A549 (cell line): Measurements from ENCODE around the gene FAS. TPM values are rescaled to one million over a fixed set of nuclear protein-coding genes. Genes with fewer than 3 reads are reported as not detected.

Source experiments
- ATAC-seq, 2 experiments: fragments of 200-7000 bp in 1 of 2; fragments of >200 bp in 1 of 2; cut with Nextera tagmentation in 1 of 2; cut with Tn5 transposase in 1 of 2; 3 replicates each; pipeline versions ENCODE4 v1.8.0 to v1.9.1; 2018 to 2020; ENCODE audit warnings: mild to moderate bottlenecking in 1 of 2, moderate library complexity in 1 of 2
- CTCF ChIA-PET: fragments of 300-600 bp; sonication (Branson Sonifier 250); formaldehyde crosslinking; extraction: SDS; loops from one replicate; lab custom pipeline; 2021; ENCODE audit warnings: antibody characterized with exemption, inconsistent platforms; lab: Yijun Ruan, JAX
- POLR2A ChIA-PET: fragments of 350-600 bp; formaldehyde crosslinking; extraction: SDS; loops from one replicate; lab custom pipeline; 2021; ENCODE audit warnings: antibody characterized with exemption, inconsistent platforms; lab: Yijun Ruan, JAX
- DNase-seq, 2 experiments: peaks; one replicate each; pipeline versions ENCODE4 v3.0.0 to v3.0.0-alpha.2; 2011 to 2016; ENCODE audit warnings: low read depth in 1 of 2, low spot score in 1 of 2
- FAIRE-seq: peaks from 2 replicates; lab custom pipeline; 2011; peaks lifted over from hg19 to GRCh38; lab: Jason Lieb, UNC
- H3K27ac ChIP-seq, 2 experiments: fragments of >200 bp; sonication (Bioruptor Twin); formaldehyde crosslinking; 3 replicates each; pipeline ENCODE4 v1.5.1; 2016 to 2017
- H3K4me1 ChIP-seq: fragments of >200 bp; sonication (Bioruptor Twin); formaldehyde crosslinking; 3 replicates; pipeline ENCODE4 v1.6.1; 2016
- H3K4me2 ChIP-seq: fragments of >200 bp; sonication (Bioruptor Twin); formaldehyde crosslinking; 3 replicates; pipeline ENCODE4 v1.6.1; 2016
- H3K4me3 ChIP-seq: fragments of >200 bp; sonication (Bioruptor Twin); formaldehyde crosslinking; 3 replicates; pipeline ENCODE4 v1.5.1; 2016
- H3K9me3 ChIP-seq: fragments of >200 bp; sonication (Bioruptor Twin); formaldehyde crosslinking; 3 replicates; pipeline ENCODE4 v1.6.1; 2016
- BHLHE40 ChIP-seq: IDR thresholded peaks from 2 replicates; pipeline ENCODE4 v1.6.1; 2012; ENCODE audit warnings: low read depth, low read length, inconsistent platforms
- CBX2 ChIP-seq: fragments of 200-600 bp; sonication (generic); IDR thresholded peaks from 2 replicates; pipeline ENCODE4 v1.6.1; 2016; ENCODE audit warnings: low read depth, mild to moderate bottlenecking, borderline replicate concordance
- CBX8 ChIP-seq: fragments of 200-600 bp; sonication (generic); IDR thresholded peaks from 2 replicates; pipeline ENCODE4 v1.6.1; 2016
- CHD4 ChIP-seq: fragments of 200-600 bp; sonication (generic); IDR thresholded peaks from 2 replicates; pipeline ENCODE4 v1.6.1; 2016; ENCODE audit warnings: antibody characterized with exemption, mild to moderate bottlenecking, borderline replicate concordance
- E2F6 ChIP-seq: IDR thresholded peaks from 2 replicates; pipeline ENCODE4 v1.6.1; 2012; ENCODE audit warnings: low read depth, borderline replicate concordance
- EHF ChIP-seq: fragments of 250-450 bp; sonication (Bioruptor Pico); IDR thresholded peaks from 2 replicates; pipeline ENCODE4 v1.5.0; 2020; ENCODE audit warnings: mild to moderate bottlenecking
- EHMT2 ChIP-seq: fragments of 200-600 bp; sonication (generic); IDR thresholded peaks from 2 replicates; pipeline ENCODE4 v1.6.1; 2016; ENCODE audit warnings: antibody characterized with exemption, low read depth, mild to moderate bottlenecking, moderate library complexity
- EP300 ChIP-seq, 2 experiments: fragments of >200 bp; sonication (Bioruptor Twin); formaldehyde crosslinking; IDR thresholded peaks; 2 replicates in 1 of 2; 3 replicates in 1 of 2; pipeline ENCODE4 v1.6.1; 2016 to 2017
- ESRRA ChIP-seq: fragments of 150-350 bp; IDR thresholded peaks from 2 replicates; pipeline ENCODE4 v1.6.1; 2014; ENCODE audit warnings: mild to moderate bottlenecking, low read length, borderline replicate concordance
- FOSL2 ChIP-seq, 2 experiments: fragments of 450-650 bp in 1 of 2; fragments of >200 bp in 1 of 2; sonication (Bioruptor Twin) in 1 of 2; formaldehyde crosslinking; IDR thresholded peaks; 2 replicates each; pipeline versions ENCODE4 v1.5.0 to v1.6.1; 2016 to 2020; ENCODE audit warnings: mild to moderate bottlenecking in 1 of 2, moderate library complexity in 1 of 2
- FOXS1 ChIP-seq: fragments of 250-450 bp; sonication (Bioruptor Pico); IDR thresholded peaks from 2 replicates; pipeline ENCODE4 v1.5.0; 2020; ENCODE audit warnings: mild to moderate bottlenecking, moderate library complexity
- HEYL ChIP-seq: fragments of 250-450 bp; sonication (Bioruptor Pico); IDR thresholded peaks from 2 replicates; pipeline ENCODE4 v1.8.0; 2021; ENCODE audit warnings: mild to moderate bottlenecking, moderate library complexity
- JUN ChIP-seq, 2 experiments: fragments of >200 bp; sonication (Bioruptor Twin); formaldehyde crosslinking; IDR thresholded peaks; 2 replicates in 1 of 2; 3 replicates in 1 of 2; pipeline ENCODE4 v1.6.1; 2016 to 2017
- JUNB ChIP-seq: fragments of >200 bp; sonication (Bioruptor Twin); formaldehyde crosslinking; IDR thresholded peaks from 2 replicates; pipeline ENCODE4 v1.6.1; 2016
- KDM1A ChIP-seq: fragments of 200-600 bp; sonication (generic); IDR thresholded peaks from 2 replicates; pipeline ENCODE4 v1.6.1; 2016; ENCODE audit warnings: low read depth, mild to moderate bottlenecking
- NFE2L2 ChIP-seq: fragments of 150-350 bp; conservative IDR thresholded peaks from 2 replicates; pipeline ENCODE4 v1.6.1; 2014; ENCODE audit warnings: low read length
- NR3C1 ChIP-seq: fragments of >200 bp; sonication (Bioruptor Twin); formaldehyde crosslinking; IDR thresholded peaks from 3 replicates; pipeline ENCODE4 v1.6.1; 2017
- POLR2A ChIP-seq: IDR thresholded peaks from 2 replicates; pipeline ENCODE4 v1.6.1; 2012; ENCODE audit warnings: mild to moderate bottlenecking, low read length
- RARB ChIP-seq: fragments of 250-450 bp; sonication (Bioruptor Pico); IDR thresholded peaks from 2 replicates; pipeline ENCODE4 v1.8.0; 2021; ENCODE audit warnings: mild to moderate bottlenecking, moderate library complexity
- SMC3 ChIP-seq: fragments of >200 bp; sonication (Bioruptor Twin); formaldehyde crosslinking; IDR thresholded peaks from 3 replicates; pipeline ENCODE4 v1.6.1; 2018; ENCODE audit warnings: inconsistent platforms
- TFCP2L1 ChIP-seq: fragments of 250-450 bp; sonication (Bioruptor Pico); IDR thresholded peaks from 2 replicates; pipeline ENCODE4 v1.5.0; 2021; ENCODE audit warnings: mild to moderate bottlenecking
- TP53 ChIP-seq: fragments of 250-450 bp; sonication (Bioruptor Pico); IDR thresholded peaks from 2 replicates; pipeline ENCODE4 v1.5.0; 2021; ENCODE audit warnings: mild to moderate bottlenecking, moderate library complexity
- ZFP36 ChIP-seq: fragments of 450-650 bp; IDR thresholded peaks from 2 replicates; pipeline ENCODE4 v1.6.1; 2014; ENCODE audit warnings: borderline replicate concordance; ENCODE audit not compliant: partially characterized antibody
- ZNF302 ChIP-seq: fragments of 250-450 bp; sonication (Bioruptor Pico); IDR thresholded peaks from 2 replicates; pipeline ENCODE4 v1.9.0; 2021; ENCODE audit warnings: inconsistent platforms, mild to moderate bottlenecking, moderate library complexity
- WGBS: methylation state at CpG from one replicate; pipeline ENCODE4 v1.1.6; 2017; ENCODE audit errors: missing lambda C conversion rate; 5-methylcytosine and 5-hydroxymethylcytosine counted together
- polyA plus RNA-seq, 4 experiments: library from polyadenylated mRNA; depleted of rRNA in 3 of 4; stranded (reverse); fragments of >200 nt; fragmentation: RNase III in 1 of 4; extraction: RNeasy Plus Mini Kit Qiagen cat#74134 plus additional on column Dnase treatment in 1 of 4; gene quantifications; 2 replicates in 3 of 4; 3 replicates in 1 of 4; pipeline ENCODE4 v1.2.3, GENCODE V29; 2011 to 2017
- TF ChIP-seq, protein P1 (sequence below): IDR thresholded peaks from 2 replicates; pipeline ENCODE4 v1.6.1; 2012
- TF ChIP-seq, protein P2 (sequence below): fragments of >200 bp; sonication (Bioruptor Twin); formaldehyde crosslinking; IDR thresholded peaks from 3 replicates; pipeline ENCODE4 v1.6.1; 2016
- TF ChIP-seq, protein P3 (sequence below): fragments of 450-650 bp; IDR thresholded peaks from 2 replicates; pipeline ENCODE4 v1.6.1; 2014; ENCODE audit warnings: antibody characterized with exemption
- TF ChIP-seq, protein P4 (sequence below): fragments of 250-450 bp; sonication (Bioruptor Pico); IDR thresholded peaks from 2 replicates; pipeline ENCODE4 v1.5.0; 2021; ENCODE audit warnings: mild to moderate bottlenecking, moderate library complexity, borderline replicate concordance
- TF ChIP-seq, protein P5 (sequence below): IDR thresholded peaks from 2 replicates; pipeline ENCODE4 v1.6.1; 2012

FAS gene
- polyA plus RNA-seq, 2 of the 4 experiments (the other 2 are of a cell fraction) = 21.0 to 29.5 TPM

DNA sequence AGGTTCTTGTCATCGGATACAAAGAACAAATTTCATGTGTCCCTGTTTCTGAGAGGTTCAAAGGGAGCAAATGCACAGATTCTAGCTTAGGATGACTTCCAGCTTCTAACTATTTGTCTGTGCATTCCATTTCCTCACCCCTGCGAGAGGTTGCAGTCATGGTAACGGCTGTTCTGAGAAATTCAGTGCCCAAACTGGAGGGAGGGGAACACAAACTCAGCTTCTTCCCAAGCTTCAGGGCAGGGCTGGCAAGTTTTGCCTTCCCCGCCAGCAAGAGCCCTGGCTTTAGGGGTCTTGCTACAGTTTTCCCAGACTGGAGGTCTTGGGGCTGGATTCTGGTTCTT is 11.1 kb downstream of the FAS start:
- Histone ChIP-seq H3K4me2 (no peak overlapping the region), H3K27ac (no peak overlapping the region)

GRCh38 chr10:89002226-89002978 is 11.8 kb downstream of the FAS start:
- no peaks in the 10 kb centered on the region for H3K9me3 ChIP-seq
- H3K4me2 ChIP-seq = no peak overlapping the region
- H3K27ac ChIP-seq = no peak overlapping the region
- POLR2A ChIA-PET = no interaction called here
- FAIRE-seq = no peak
- no peak overlapping the region for H3K4me3 ChIP-seq
- TF ChIP-seq HEYL (CRISPR knock-in tag) = no peak
- no peak for TF ChIP-seq FOSL2 (IDR thresholded peaks at IDR 0.05)
- no peak for TF ChIP-seq FOSL2 (CRISPR knock-in tag; IDR thresholded peaks at IDR 0.05)
- TF ChIP-seq CHD4 = no peak
- TF ChIP-seq EHF (CRISPR knock-in tag) = no peak
- no peak for TF ChIP-seq CBX2
- TF ChIP-seq CBX8 = no peak
- no peak for TF ChIP-seq JUN (IDR thresholded peaks at IDR 0.05)
- no peak for TF ChIP-seq NR3C1
- no peak for TF ChIP-seq ZNF302
- TF ChIP-seq NFE2L2 = no peak
- TF ChIP-seq SMC3 = no peak
- no peak for TF ChIP-seq EHMT2
- no peak for TF ChIP-seq FOXS1
- TF ChIP-seq JUNB = no peak
- TF ChIP-seq, protein P1, sequence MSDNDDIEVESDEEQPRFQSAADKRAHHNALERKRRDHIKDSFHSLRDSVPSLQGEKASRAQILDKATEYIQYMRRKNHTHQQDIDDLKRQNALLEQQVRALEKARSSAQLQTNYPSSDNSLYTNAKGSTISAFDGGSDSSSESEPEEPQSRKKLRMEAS = no peak
- no peak for TF ChIP-seq TP53 (CRISPR knock-in tag)
- TF ChIP-seq KDM1A = no peak
- TF ChIP-seq ZFP36 = no peak
- TF ChIP-seq RARB (CRISPR knock-in tag) = no peak
- no peak for TF ChIP-seq POLR2A
- DNase-seq = no peak
- CTCF ChIA-PET = interaction anchor here (1.0 kb wide), 1 partner anchor 167 kb away, joined by 3 read pairs; no protein-coding TSS in a partner anchor
- 70% methylated on average over 4 of the region's 4 CpGs for WGBS
- H3K4me1 ChIP-seq = no peaks in the 10 kb centered on the region; the same call in 2 of the 3 replicates
- ATAC-seq = no peak

More for the DNA sequence above, 11.1 kb downstream of the FAS start:
- CTCF ChIA-PET = interaction anchor here (0.8 to 1.0 kb wide), 3 partner anchors 28 to 199 kb away, joined by 3 to 5 read pairs (median 4); no protein-coding TSS in a partner anchor
- TF ChIP-seq JUN (IDR thresholded peaks at IDR 0.05) (no peak), ZNF302 (no peak), KDM1A (no peak), EP300 (IDR thresholded peaks at IDR 0.05) (no peak)
- TF ChIP-seq, protein P2, sequence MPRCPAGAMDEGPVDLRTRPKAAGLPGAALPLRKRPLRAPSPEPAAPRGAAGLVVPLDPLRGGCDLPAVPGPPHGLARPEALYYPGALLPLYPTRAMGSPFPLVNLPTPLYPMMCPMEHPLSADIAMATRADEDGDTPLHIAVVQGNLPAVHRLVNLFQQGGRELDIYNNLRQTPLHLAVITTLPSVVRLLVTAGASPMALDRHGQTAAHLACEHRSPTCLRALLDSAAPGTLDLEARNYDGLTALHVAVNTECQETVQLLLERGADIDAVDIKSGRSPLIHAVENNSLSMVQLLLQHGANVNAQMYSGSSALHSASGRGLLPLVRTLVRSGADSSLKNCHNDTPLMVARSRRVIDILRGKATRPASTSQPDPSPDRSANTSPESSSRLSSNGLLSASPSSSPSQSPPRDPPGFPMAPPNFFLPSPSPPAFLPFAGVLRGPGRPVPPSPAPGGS = no peak
- TF ChIP-seq, protein P3, sequence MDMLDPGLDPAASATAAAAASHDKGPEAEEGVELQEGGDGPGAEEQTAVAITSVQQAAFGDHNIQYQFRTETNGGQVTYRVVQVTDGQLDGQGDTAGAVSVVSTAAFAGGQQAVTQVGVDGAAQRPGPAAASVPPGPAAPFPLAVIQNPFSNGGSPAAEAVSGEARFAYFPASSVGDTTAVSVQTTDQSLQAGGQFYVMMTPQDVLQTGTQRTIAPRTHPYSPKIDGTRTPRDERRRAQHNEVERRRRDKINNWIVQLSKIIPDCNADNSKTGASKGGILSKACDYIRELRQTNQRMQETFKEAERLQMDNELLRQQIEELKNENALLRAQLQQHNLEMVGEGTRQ = no peak
- Histone ChIP-seq H3K4me3 (no peak overlapping the region), H3K9me3 (no peaks in the 10 kb centered on the region), H3K4me1 (no peaks in the 10 kb centered on the region; the same call in 2 of the 3 replicates)
- WGBS = 82% methylated on average over 4 of the region's 4 CpGs
- ATAC-seq (no peak), FAIRE-seq (no peak), DNase-seq (no peak)
- POLR2A ChIA-PET = no interaction called here

DNA sequence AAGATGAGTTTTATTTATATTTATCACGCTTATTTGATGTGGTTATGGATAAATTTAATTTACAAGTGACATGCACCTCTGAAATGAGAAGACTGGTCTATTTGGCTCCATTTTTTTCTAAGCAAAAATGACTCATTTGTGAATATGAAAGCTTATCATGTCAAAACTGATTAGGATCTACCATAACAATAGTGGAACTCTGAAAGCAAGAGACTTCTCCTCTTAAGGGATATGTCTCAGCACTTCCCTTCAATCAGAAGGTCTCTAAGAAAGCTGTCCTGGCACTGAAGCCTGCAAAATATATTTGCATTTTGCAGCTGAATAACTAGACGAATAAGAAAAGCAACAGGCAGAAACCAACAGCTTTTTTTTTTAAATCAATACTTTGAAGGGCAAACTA is 12.7 kb downstream of the FAS start:
- H3K4me1 ChIP-seq = no peaks in the 10 kb centered on the region; the same call in 2 of the 3 replicates
- ChIA-PET CTCF (interaction anchor here (1.1 to 1.2 kb wide), 2 partner anchors 16 to 69 kb away, joined by 3 to 4 read pairs; no protein-coding TSS in a partner anchor), POLR2A (no interaction called here)
- H3K27ac ChIP-seq = no peak overlapping the region
- DNase-seq (no peak), FAIRE-seq (no peak), ATAC-seq (no peak)
- WGBS = 68% methylated on average over 2 of the region's 2 CpGs
- no peak overlapping the region for H3K4me2 ChIP-seq
- H3K4me3 ChIP-seq = no peak overlapping the region
- H3K9me3 ChIP-seq = no peaks in the 10 kb centered on the region
- TF ChIP-seq, protein P2 = no peak
- TF ChIP-seq, protein P4, sequence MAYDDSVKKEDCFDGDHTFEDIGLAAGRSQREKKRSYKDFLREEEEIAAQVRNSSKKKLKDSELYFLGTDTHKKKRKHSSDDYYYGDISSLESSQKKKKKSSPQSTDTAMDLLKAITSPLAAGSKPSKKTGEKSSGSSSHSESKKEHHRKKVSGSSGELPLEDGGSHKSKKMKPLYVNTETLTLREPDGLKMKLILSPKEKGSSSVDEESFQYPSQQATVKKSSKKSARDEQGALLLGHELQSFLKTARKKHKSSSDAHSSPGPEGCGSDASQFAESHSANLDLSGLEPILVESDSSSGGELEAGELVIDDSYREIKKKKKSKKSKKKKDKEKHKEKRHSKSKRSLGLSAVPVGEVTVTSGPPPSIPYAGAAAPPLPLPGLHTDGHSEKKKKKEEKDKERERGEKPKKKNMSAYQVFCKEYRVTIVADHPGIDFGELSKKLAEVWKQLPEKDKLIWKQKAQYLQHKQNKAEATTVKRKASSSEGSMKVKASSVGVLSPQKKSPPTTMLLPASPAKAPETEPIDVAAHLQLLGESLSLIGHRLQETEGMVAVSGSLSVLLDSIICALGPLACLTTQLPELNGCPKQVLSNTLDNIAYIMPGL (CRISPR knock-in tag) = no peak
- TF ChIP-seq BHLHE40 = no peak
- TF ChIP-seq TFCP2L1 (CRISPR knock-in tag) = no peak
- TF ChIP-seq ESRRA = no peak
- TF ChIP-seq E2F6 = no peak
- TF ChIP-seq, protein P5, sequence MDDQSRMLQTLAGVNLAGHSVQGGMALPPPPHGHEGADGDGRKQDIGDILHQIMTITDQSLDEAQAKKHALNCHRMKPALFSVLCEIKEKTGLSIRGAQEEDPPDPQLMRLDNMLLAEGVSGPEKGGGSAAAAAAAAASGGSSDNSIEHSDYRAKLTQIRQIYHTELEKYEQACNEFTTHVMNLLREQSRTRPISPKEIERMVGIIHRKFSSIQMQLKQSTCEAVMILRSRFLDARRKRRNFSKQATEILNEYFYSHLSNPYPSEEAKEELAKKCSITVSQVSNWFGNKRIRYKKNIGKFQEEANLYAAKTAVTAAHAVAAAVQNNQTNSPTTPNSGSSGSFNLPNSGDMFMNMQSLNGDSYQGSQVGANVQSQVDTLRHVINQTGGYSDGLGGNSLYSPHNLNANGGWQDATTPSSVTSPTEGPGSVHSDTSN = no peak
- TF ChIP-seq ZNF302 = no peak
